ENCODE measurements around the gene ST6GALNAC5.

Gene ST6GALNAC5

DNA sequence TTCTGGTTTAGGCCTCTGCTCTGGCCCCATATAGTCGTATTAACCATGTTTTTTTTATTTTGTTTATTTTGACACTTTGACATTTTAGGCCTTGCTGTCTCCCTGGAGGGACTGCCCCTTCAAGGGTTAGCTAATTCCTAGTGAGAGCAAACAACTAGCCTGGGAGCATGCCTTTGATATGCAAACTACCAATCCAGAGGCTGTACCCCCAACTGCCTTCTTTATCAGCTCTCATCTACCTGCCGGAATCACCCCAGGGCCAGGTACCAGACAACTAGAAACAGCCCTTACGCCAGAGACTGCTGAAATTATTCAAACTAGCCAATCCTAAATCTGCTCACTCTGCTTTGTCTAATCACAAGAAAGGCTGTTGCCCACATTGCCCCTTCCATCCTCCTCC is 13.0 kb upstream of the ST6GALNAC5 start:
- Histone ChIP-seq H3K27ac (ENCODE audit: extremely low read depth, low read depth, low read length) (no peak overlapping the region), H3K9me3 (ENCODE audit: control insufficient read depth, insufficient read depth, low read depth, low read length) (no peaks in the 10 kb centered on the region), H3K4me1 (ENCODE audit: control insufficient read depth, insufficient read depth, low read length) (no peaks in the 10 kb centered on the region), H3K4me3 (ENCODE audit: low read depth, low read length) (no peak overlapping the region), H3K36me3 (ENCODE audit: control insufficient read depth in 2 of 2, insufficient read depth in 1 of 2, low read length in 2 of 2) (no peaks in the 10 kb centered on the region)
- TF ChIP-seq ZNF791 (tag by site-specific recombination; IDR thresholded peaks at IDR 0.05) (no peak), ZNF362 (tag by site-specific recombination; IDR thresholded peaks at IDR 0.05) (no peak)
- POLR2A ChIA-PET: no interaction called here
- CTCF ChIA-PET: no interaction called here

GRCh38 chr1:76856104-76856503 is 11.2 kb upstream of the ST6GALNAC5 start:
- no peaks in the 10 kb centered on the region for H3K4me1 ChIP-seq (ENCODE audit: control insufficient read depth, insufficient read depth, low read length)
- H3K36me3 ChIP-seq (ENCODE audit: control insufficient read depth in 2 of 2, insufficient read depth in 1 of 2, low read length in 2 of 2): no peaks in the 10 kb centered on the region
- no peak overlapping the region for H3K4me3 ChIP-seq (ENCODE audit: low read depth, low read length)
- CTCF ChIA-PET: interaction anchor here (0.7 kb wide), 1 partner anchor 115 kb away, joined by 3 read pairs; no protein-coding TSS in a partner anchor
- no peak overlapping the region for H3K27ac ChIP-seq (ENCODE audit: extremely low read depth, low read depth, low read length)
- TF ChIP-seq ZNF202 (tag by site-specific recombination; IDR thresholded peaks at IDR 0.05; ENCODE audit: borderline replicate concordance) (no peak), ZNF791 (tag by site-specific recombination; IDR thresholded peaks at IDR 0.05) (no peak), ZBTB20 (tag by site-specific recombination; IDR thresholded peaks at IDR 0.05) (no peak), ZIC2 (tag by site-specific recombination; IDR thresholded peaks at IDR 0.05) (no peak)
- POLR2A ChIA-PET: no interaction called here
- H3K9me3 ChIP-seq (ENCODE audit: control insufficient read depth, insufficient read depth, low read depth, low read length): no peaks in the 10 kb centered on the region

DNA sequence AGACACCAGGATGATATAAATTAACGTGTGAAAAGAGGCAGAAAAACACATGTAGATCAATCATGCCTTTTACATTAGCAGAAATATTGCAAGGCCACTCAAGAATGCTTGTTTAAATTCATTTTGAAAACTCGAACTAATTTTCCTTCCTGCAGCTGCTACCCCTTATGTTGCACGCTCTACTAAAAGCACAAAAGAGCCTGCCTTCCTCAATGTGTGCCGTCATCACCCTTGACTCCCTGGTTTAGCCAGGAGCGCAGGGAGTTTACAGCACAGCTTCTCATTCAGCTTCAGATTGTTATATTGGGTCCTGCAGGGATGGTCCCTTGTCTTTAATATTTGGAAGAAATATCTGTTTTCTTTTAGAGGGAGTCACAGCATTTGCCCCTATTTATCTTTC is 10.1 kb upstream of the ST6GALNAC5 start:
- ChIA-PET CTCF (interaction anchor here (0.7 kb wide), 1 partner anchor 525 kb away, joined by 3 read pairs; no protein-coding TSS in a partner anchor), POLR2A (no interaction called here)
- no peak overlapping the region for H3K27ac ChIP-seq (ENCODE audit: extremely low read depth, low read depth, low read length)
- H3K4me3 ChIP-seq (ENCODE audit: low read depth, low read length): no peak overlapping the region
- H3K36me3 ChIP-seq (ENCODE audit: control insufficient read depth in 2 of 2, insufficient read depth in 1 of 2, low read length in 2 of 2): no peaks in the 10 kb centered on the region
- TF ChIP-seq PRDM6 (tag by site-specific recombination; IDR thresholded peaks at IDR 0.05) (no peak), YY2 (tag by site-specific recombination; IDR thresholded peaks at IDR 0.05) (no peak), SP3 (tag by site-specific recombination; IDR thresholded peaks at IDR 0.05) (no peak), ZNF16 (tag by site-specific recombination; IDR thresholded peaks at IDR 0.05; ENCODE audit: low read depth) (no peak), ZNF362 (tag by site-specific recombination; IDR thresholded peaks at IDR 0.05) (no peak), ZNF585B (tag by site-specific recombination; IDR thresholded peaks at IDR 0.05) (no peak), ZNF473 (tag by site-specific recombination; IDR thresholded peaks at IDR 0.05) (no peak), ZBTB26 (tag by site-specific recombination; optimal IDR thresholded peaks at IDR 0.05) (no peak), ZNF514 (tag by site-specific recombination; IDR thresholded peaks at IDR 0.05) (no peak)
- TF ChIP-seq, protein P1, sequence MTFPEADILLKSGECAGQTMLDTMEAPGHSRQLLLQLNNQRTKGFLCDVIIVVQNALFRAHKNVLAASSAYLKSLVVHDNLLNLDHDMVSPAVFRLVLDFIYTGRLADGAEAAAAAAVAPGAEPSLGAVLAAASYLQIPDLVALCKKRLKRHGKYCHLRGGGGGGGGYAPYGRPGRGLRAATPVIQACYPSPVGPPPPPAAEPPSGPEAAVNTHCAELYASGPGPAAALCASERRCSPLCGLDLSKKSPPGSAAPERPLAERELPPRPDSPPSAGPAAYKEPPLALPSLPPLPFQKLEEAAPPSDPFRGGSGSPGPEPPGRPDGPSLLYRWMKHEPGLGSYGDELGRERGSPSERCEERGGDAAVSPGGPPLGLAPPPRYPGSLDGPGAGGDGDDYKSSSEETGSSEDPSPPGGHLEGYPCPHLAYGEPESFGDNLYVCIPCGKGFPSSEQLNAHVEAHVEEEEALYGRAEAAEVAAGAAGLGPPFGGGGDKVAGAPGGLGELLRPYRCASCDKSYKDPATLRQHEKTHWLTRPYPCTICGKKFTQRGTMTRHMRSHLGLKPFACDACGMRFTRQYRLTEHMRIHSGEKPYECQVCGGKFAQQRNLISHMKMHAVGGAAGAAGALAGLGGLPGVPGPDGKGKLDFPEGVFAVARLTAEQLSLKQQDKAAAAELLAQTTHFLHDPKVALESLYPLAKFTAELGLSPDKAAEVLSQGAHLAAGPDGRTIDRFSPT (tag by site-specific recombination; IDR thresholded peaks at IDR 0.05): no peak
- no peaks in the 10 kb centered on the region for H3K4me1 ChIP-seq (ENCODE audit: control insufficient read depth, insufficient read depth, low read length)
- H3K9me3 ChIP-seq (ENCODE audit: control insufficient read depth, insufficient read depth, low read depth, low read length): no peaks in the 10 kb centered on the region
